ENCODE measurements around the gene KRT15. TPM values are rescaled to one million over a fixed set of nuclear protein-coding genes. Genes with fewer than 3 reads are reported as not detected.

KRT15 gene
- polyA plus RNA-seq, 3 donors: 0.03 TPM; not detected in 2

DNA sequence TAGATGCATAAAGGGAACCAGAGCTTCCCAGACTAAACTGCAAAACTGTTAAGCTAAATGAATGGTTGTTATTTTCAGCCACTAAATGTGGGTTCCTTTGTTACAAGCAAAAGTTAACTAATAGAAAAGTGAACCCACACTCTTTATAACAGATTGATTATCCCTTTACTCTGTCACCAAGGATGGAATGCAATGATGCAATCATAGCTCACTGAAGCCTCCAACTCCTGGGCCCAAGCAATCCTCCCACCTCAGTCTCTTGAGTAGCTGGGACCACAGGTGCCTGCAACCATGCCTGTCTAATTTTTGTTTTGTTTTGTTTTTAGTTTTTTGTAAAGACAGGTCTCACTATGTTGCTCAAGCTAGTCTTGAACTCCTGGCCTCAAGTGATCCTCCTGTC, 46.6 kb upstream of the KRT15 start:
- Mint-ChIP-seq H3K4me1 (no peaks in the 10 kb centered on the region), H3K27me3 (ENCODE audit: low read depth in 3 of 3) (peaks cover 9 to 20% (median 14%) of the 10 kb centered on the region in 3 donors), H3K36me3 (no peaks in the 10 kb centered on the region), H3K4me3 (no peak overlapping the region), H3K27ac (no peak overlapping the region), H3K9me3 (peaks cover 7 to 19% (median 8%) of the 10 kb centered on the region in 7 donors)
- Histone ChIP-seq H3K4me2 (replicated peaks; ENCODE audit: extremely low read depth, low read length, poor library complexity, severe bottlenecking) (no peak overlapping the region), H4K20me1 (ENCODE audit: insufficient read depth, low read length) (no peaks in the 10 kb centered on the region), H3K79me2 (ENCODE audit: insufficient read depth, low read length) (no peaks in the 10 kb centered on the region), H3K4me1 (ENCODE audit: control insufficient read depth in 1 of 2, insufficient read depth in 2 of 2, low read length in 2 of 2) (no peaks in the 10 kb centered on the region), H3K27ac (ENCODE audit: low read depth in 1 of 2, low read length in 2 of 2) (no peak overlapping the region), H2AFZ (ENCODE audit: insufficient read depth, low read depth, low read length, poor library complexity, severe bottlenecking) (no peak overlapping the region), H3K4me3 (replicated peaks in 1 of 3; ENCODE audit: low read depth in 2 of 3, low read length in 3 of 3) (no peak overlapping the region), H3K36me3 (replicated peaks in 1 of 2; ENCODE audit: control insufficient read depth in 1 of 2, insufficient read depth in 2 of 2, low read length in 2 of 2) (no peaks in the 10 kb centered on the region), H3K9ac (ENCODE audit: insufficient read depth, low read length, poor library complexity, severe bottlenecking) (no peak overlapping the region), H3K9me3 (replicated peaks in 1 of 2; ENCODE audit: control insufficient read depth in 1 of 2, insufficient read depth in 1 of 2, low read length in 2 of 2) (peaks cover 9% of the 10 kb centered on the region in 2 donors), H3K27me3 (ENCODE audit: control insufficient read depth in 2 of 2, insufficient read depth in 2 of 2, low read length in 2 of 2) (no peaks in the 10 kb centered on the region)
- intact Hi-C loops (cut with micrococcal nuclease): no loop called here
- TF ChIP-seq CTCF (IDR thresholded peaks at IDR 0.05): no peak
- no peak for DNase-seq

- H3K9me3 Mint-ChIP-seq: peaks cover 7 to 19% (median 8%) of the 10 kb centered on the region in 7 donors
- no peak for TF ChIP-seq CTCF (IDR thresholded peaks at IDR 0.05)
- H3K4me1 ChIP-seq (ENCODE audit: control insufficient read depth in 1 of 2, insufficient read depth in 2 of 2, low read length in 2 of 2): no peaks in the 10 kb centered on the region
- H3K27me3 Mint-ChIP-seq (ENCODE audit: low read depth in 3 of 3): peaks cover 6 to 25% (median 11%) of the 10 kb centered on the region in 3 donors
- no peaks in the 10 kb centered on the region for H3K79me2 ChIP-seq (ENCODE audit: insufficient read depth, low read length)
- no peak overlapping the region for H3K27ac ChIP-seq (ENCODE audit: low read depth in 1 of 2, low read length in 2 of 2)
- 61% methylated on average over 3 of the region's 3 CpGs for WGBS (ENCODE audit: insufficient coverage)
- DNase-seq: no peak
- no peak overlapping the region for H3K4me3 Mint-ChIP-seq
- no peak overlapping the region for H3K4me2 ChIP-seq (replicated peaks; ENCODE audit: extremely low read depth, low read length, poor library complexity, severe bottlenecking)
- no peaks in the 10 kb centered on the region for H3K36me3 ChIP-seq (replicated peaks in 1 of 2; ENCODE audit: control insufficient read depth in 1 of 2, insufficient read depth in 2 of 2, low read length in 2 of 2)
- H3K4me3 ChIP-seq (replicated peaks in 1 of 3; ENCODE audit: low read depth in 2 of 3, low read length in 3 of 3): no peak overlapping the region
- no peak overlapping the region for H3K27ac Mint-ChIP-seq
- no peak overlapping the region for H2AFZ ChIP-seq (ENCODE audit: insufficient read depth, low read depth, low read length, poor library complexity, severe bottlenecking)
- peaks cover 9% of the 10 kb centered on the region in 2 donors for H3K9me3 ChIP-seq (replicated peaks in 1 of 2; ENCODE audit: control insufficient read depth in 1 of 2, insufficient read depth in 1 of 2, low read length in 2 of 2)
- intact Hi-C loops (cut with micrococcal nuclease): no loop called here
- H3K9ac ChIP-seq (ENCODE audit: insufficient read depth, low read length, poor library complexity, severe bottlenecking): no peak overlapping the region
- no peaks in the 10 kb centered on the region for H3K27me3 ChIP-seq (ENCODE audit: control insufficient read depth in 2 of 2, insufficient read depth in 2 of 2, low read length in 2 of 2)
- H3K36me3 Mint-ChIP-seq: no peaks in the 10 kb centered on the region
- no peaks in the 10 kb centered on the region for H3K4me1 Mint-ChIP-seq
- no peaks in the 10 kb centered on the region for H4K20me1 ChIP-seq (ENCODE audit: insufficient read depth, low read length)
Observed at GRCh38 chr17:41563607-41564170, 45.0 kb upstream of the KRT15 start.
